OCI-M2 (cell line): ENCODE measurements around the gene PNMT.
"Not testable (repeated sequence)": the region's sequence is repeated elsewhere in the genome, so short reads cannot be mapped to it uniquely, and the experiment has no call there.

Experiments
- DNase-seq: peaks from one replicate; lab custom pipeline; 2025; ENCODE audit not compliant: unreplicated experiment; lab: John Stamatoyannopoulos, UW

Gene PNMT

GRCh38 chr17:39706921-39707337 is 38.7 kb downstream of the PNMT start:
- DNase-seq = no peak

- DNase-seq = no peak
Observed at GRCh38 chr17:39709319-39709997, 41.2 kb downstream of the PNMT start.

- no peak for DNase-seq
Observed at GRCh38 chr17:39709998-39710964, 42.0 kb downstream of the PNMT start.

- not testable (repeated sequence) for DNase-seq
Observed at GRCh38 chr17:39711071-39711470, 42.8 kb downstream of the PNMT start.

- no peak for DNase-seq
Observed at GRCh38 chr17:39711851-39712250, 43.6 kb downstream of the PNMT start.

- DNase-seq = no peak
Observed at GRCh38 chr17:39714234-39714633, 46.0 kb downstream of the PNMT start.

- no peak for DNase-seq
Observed at GRCh38 chr17:39715375-39716072, 47.3 kb downstream of the PNMT start.

GRCh38 chr17:39716073-39716818 is 48.0 kb downstream of the PNMT start:
- DNase-seq = no peak

GRCh38 chr17:39716879-39717536 is 48.8 kb downstream of the PNMT start:
- DNase-seq = no peak

GRCh38 chr17:39717660-39718059 is 49.4 kb downstream of the PNMT start:
- DNase-seq = no peak

- DNase-seq = no peak
Observed at GRCh38 chr17:39719563-39720355, 51.5 kb downstream of the PNMT start.
